ENCODE measurements around the gene SRD5A3.
"Not testable (repeated sequence)": the region's sequence is repeated elsewhere in the genome, so short reads cannot be mapped to it uniquely, and the experiment has no call there.

Gene SRD5A3

DNA sequence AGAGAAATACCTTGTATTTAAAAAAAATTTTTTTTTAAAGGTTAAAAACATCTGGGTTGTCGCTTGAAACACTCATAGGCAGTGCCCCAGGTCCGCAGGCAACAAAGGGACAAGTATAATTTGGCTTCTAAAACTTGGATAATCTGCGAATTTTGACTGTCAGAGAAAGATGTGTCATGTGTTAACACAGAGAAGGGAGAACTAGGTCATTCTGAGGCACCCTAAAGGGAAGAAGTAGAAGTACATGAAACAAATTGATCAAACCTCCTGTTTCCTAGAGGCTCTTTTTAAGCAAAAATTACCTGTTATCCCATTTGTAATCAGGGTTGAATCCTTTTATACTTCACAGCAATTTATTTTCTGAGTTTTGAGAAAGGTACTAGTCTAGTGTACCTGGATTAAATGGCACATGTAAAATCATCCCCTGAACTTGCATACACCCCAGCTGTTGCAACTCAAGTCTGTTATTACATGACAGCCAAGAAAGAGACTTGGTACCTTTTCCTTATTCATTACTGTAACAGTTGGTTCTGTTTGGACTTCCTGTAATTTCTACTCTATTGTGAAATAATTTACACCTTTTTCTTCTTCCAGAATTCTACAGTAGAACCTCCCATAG is 1.7 kb downstream of the SRD5A3 start:
- TF ChIP-seq, protein P1, sequence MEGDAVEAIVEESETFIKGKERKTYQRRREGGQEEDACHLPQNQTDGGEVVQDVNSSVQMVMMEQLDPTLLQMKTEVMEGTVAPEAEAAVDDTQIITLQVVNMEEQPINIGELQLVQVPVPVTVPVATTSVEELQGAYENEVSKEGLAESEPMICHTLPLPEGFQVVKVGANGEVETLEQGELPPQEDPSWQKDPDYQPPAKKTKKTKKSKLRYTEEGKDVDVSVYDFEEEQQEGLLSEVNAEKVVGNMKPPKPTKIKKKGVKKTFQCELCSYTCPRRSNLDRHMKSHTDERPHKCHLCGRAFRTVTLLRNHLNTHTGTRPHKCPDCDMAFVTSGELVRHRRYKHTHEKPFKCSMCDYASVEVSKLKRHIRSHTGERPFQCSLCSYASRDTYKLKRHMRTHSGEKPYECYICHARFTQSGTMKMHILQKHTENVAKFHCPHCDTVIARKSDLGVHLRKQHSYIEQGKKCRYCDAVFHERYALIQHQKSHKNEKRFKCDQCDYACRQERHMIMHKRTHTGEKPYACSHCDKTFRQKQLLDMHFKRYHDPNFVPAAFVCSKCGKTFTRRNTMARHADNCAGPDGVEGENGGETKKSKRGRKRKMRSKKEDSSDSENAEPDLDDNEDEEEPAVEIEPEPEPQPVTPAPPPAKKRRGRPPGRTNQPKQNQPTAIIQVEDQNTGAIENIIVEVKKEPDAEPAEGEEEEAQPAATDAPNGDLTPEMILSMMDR (IDR thresholded peaks at IDR 0.05; ENCODE audit: low read depth, low read length), result no peak
- TF ChIP-seq, protein P2, sequence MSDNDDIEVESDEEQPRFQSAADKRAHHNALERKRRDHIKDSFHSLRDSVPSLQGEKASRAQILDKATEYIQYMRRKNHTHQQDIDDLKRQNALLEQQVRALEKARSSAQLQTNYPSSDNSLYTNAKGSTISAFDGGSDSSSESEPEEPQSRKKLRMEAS (IDR thresholded peaks at IDR 0.05; ENCODE audit: low read depth, low read length), result no peak
- TF ChIP-seq POLR2A (IDR thresholded peaks at IDR 0.05; ENCODE audit: extremely low read depth, insufficient read length) (no peak), MYC (IDR thresholded peaks at IDR 0.05; ENCODE audit: low read depth, low read length) (no peak)
- DNase-seq (ENCODE audit: low read depth), result peak; percentile 43
- no peak overlapping the region for H3K4me3 ChIP-seq (ENCODE audit: low read depth, low read length)

DNA sequence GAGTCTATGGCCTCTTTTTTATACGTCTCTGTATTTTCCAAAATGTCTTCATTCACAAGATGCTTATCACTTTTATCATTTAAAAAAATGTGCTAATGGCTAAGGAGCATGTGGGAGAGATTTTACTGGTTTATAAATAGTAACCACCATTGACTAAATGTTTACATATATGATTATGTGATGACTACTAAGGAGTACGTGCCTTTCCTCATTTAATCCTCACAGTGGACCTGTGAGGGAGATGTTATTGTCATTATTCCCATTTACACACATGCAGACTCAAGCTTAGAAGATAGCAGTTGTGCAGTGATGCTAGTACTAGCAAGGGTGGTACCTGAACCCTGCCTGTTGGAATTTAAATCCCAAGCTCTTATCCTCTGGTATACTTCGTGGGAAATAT is 2.4 kb downstream of the SRD5A3 start:
- H3K4me3 ChIP-seq (ENCODE audit: low read depth, low read length), result no peak overlapping the region
- no peak for DNase-seq (ENCODE audit: low read depth)
- no peak for TF ChIP-seq POLR2A (IDR thresholded peaks at IDR 0.05; ENCODE audit: extremely low read depth, insufficient read length)
- TF ChIP-seq, protein P2 (IDR thresholded peaks at IDR 0.05; ENCODE audit: low read depth, low read length), result no peak
- TF ChIP-seq, protein P1 (IDR thresholded peaks at IDR 0.05; ENCODE audit: low read depth, low read length), result no peak
- no peak for TF ChIP-seq MYC (IDR thresholded peaks at IDR 0.05; ENCODE audit: low read depth, low read length)

DNA sequence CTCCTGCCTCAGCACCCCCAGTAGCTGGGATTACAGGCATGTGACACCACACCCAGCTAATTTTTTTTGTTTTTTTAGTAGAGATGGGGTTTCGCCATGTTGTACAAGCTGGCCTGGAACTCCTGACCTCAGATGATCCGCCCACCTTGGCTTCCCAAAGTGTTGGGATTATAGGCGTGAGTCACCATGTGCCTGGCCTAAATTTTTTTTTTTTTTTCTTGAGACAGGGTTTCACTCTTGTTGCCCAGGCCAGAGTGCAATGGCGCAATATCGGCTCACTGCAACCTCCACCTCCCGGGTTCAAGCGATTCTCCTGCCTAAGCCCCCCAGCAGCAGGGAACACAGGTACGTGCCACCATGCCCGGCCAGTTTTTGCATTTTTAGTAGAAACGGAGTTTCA is 4.8 kb downstream of the SRD5A3 start:
- H3K4me3 ChIP-seq (ENCODE audit: low read depth, low read length), result not testable (repeated sequence)
- peak; percentile 11 for DNase-seq (ENCODE audit: low read depth)

DNA sequence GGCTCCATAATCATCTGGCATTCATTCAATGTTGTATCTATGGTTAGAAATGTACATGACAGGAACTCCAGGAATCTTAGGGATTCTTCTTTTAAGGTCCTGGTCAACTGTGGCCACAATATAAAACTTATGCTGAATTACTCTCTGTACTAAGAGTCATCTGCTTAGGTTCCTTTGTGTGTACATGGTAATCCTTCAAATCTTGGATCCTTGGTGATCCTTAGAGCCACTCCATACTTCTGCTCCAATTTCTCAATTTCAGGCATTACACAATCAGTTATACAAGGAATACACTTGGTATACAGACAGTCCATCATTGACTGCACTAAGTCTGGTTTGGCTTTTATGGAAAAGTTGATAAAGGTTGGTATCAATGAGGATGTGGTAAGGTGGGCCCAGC is 5.8 kb downstream of the SRD5A3 start:
- TF ChIP-seq, protein P2 (IDR thresholded peaks at IDR 0.05; ENCODE audit: low read depth, low read length), result no peak
- TF ChIP-seq POLR2A (IDR thresholded peaks at IDR 0.05; ENCODE audit: extremely low read depth, insufficient read length) (no peak), MYC (IDR thresholded peaks at IDR 0.05; ENCODE audit: low read depth, low read length) (no peak)
- TF ChIP-seq, protein P1 (IDR thresholded peaks at IDR 0.05; ENCODE audit: low read depth, low read length), result no peak
- DNase-seq (ENCODE audit: low read depth), result no peak
- H3K4me3 ChIP-seq (ENCODE audit: low read depth, low read length), result no peak overlapping the region

DNA sequence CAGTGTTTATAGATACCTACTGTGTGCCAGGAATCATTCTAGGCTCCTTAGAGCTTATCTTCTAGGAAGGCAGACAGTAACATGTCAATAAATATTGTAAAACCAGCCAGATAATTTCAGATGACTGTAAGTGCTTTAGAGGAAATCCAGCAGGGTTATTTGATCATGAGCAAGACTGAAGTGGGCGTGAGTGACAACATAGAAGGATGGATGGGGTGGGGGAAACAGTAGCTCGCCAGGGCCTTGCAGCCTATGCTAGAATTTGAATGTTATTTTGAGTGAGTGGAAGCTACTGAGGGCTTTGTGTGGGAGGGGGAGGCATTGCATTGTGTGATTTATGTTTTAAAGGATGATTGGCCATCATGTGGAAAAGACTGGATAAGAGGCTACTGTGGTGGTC is 6.7 kb downstream of the SRD5A3 start:
- TF ChIP-seq, protein P1 (IDR thresholded peaks at IDR 0.05; ENCODE audit: low read depth, low read length), result no peak
- no peak for TF ChIP-seq POLR2A (IDR thresholded peaks at IDR 0.05; ENCODE audit: extremely low read depth, insufficient read length)
- TF ChIP-seq MYC (IDR thresholded peaks at IDR 0.05; ENCODE audit: low read depth, low read length), result no peak
- TF ChIP-seq, protein P2 (IDR thresholded peaks at IDR 0.05; ENCODE audit: low read depth, low read length), result no peak

DNA sequence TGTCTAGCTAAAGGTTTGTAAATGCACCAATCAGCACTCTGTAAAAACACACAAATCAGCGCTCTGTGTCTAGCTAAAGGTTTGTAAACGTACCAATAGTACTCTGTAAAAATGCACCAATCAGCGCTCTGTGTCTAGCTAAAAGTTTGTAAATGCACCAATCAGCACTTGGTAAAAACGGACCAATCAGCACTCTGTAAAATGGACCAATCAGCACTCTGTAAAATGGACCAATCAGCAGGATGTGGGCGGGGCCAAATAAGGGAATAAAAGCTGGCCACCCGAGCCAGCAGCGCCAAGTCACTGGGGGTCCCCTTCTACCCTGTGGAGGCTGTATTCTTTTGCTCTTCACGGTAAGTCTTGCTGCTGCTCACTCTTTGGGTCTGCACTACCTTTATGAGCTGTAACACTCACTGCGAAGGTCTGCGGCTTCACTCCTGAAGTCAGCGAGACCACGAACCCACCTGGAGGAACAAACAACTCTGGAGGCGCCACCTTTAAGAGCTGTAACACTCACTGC is 7.2 kb downstream of the SRD5A3 start:
- not testable (repeated sequence) for H3K4me3 ChIP-seq (ENCODE audit: low read depth, low read length)

More for the DNA sequence above, 6.7 kb downstream of the SRD5A3 start:
- DNase-seq (ENCODE audit: low read depth), result no peak
- no peak overlapping the region for H3K4me3 ChIP-seq (ENCODE audit: low read depth, low read length)

DNA sequence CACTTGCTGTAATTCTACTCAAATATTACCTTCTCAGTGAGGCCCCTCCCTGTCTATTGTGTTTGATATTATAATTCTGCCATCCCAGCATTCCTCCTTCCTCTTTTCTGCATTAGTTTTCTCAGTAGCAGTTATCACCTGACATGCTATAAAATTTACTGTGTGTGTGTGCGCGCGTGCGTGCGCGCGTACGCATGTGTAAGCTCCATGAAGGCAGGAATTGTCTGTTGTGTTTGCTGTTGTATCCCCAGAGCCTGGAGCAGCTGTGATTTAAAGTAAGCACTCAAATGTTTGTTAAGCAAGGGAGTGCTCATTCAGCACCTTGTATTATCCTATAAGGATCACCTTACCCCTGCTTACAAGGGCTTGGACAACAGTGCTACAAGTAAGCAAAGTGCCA is 8.6 kb downstream of the SRD5A3 start:
- H3K4me3 ChIP-seq (ENCODE audit: low read depth, low read length), result no peak overlapping the region
- DNase-seq (ENCODE audit: low read depth), result no peak
- TF ChIP-seq POLR2A (IDR thresholded peaks at IDR 0.05; ENCODE audit: extremely low read depth, insufficient read length), result no peak
- TF ChIP-seq, protein P2 (IDR thresholded peaks at IDR 0.05; ENCODE audit: low read depth, low read length), result no peak
- TF ChIP-seq MYC (IDR thresholded peaks at IDR 0.05; ENCODE audit: low read depth, low read length), result no peak
- TF ChIP-seq, protein P1 (IDR thresholded peaks at IDR 0.05; ENCODE audit: low read depth, low read length), result no peak

More for the DNA sequence above, 7.2 kb downstream of the SRD5A3 start:
- DNase-seq (ENCODE audit: low read depth), result not testable (repeated sequence)
